ENCODE results near the gene CGREF1. TPM values are rescaled to one million over a fixed set of nuclear protein-coding genes. Genes with fewer than 3 reads are reported as not detected.
A peak's percentile ranks its signal among the peaks of the same experiment; 100 is the strongest.
"Not testable (repeated sequence)": the region's sequence is repeated elsewhere in the genome, so short reads cannot be mapped to it uniquely, and the experiment has no call there.

Gene CGREF1
- total RNA-seq, 1 donor from 2014 or later, result 1.3 TPM

- DNase-seq, result peak; percentile 37
- H3K27me3 Mint-ChIP-seq (ENCODE audit: unreplicated experiment), result peaks cover 14% of the 10 kb centered on the region
- H3K27ac Mint-ChIP-seq (ENCODE audit: unreplicated experiment), result no peak within 1 kb of the TSS
- H3K4me1 Mint-ChIP-seq (ENCODE audit: low read depth, unreplicated experiment), result peaks cover 39% of the 10 kb centered on the region
- peaks cover 11% of the 10 kb centered on the region for H3K36me3 Mint-ChIP-seq (ENCODE audit: unreplicated experiment)
- H3K9me3 Mint-ChIP-seq (ENCODE audit: unreplicated experiment), result peaks cover 11% of the 10 kb centered on the region
- no peak for TF ChIP-seq CTCF (IDR thresholded peaks at IDR 0.05; ENCODE audit: partially characterized antibody, unreplicated experiment)
- H3K4me3 Mint-ChIP-seq (ENCODE audit: unreplicated experiment), result peak within 1 kb of the TSS; percentile 75
Measured at GRCh38 chr2:27078267-27079194, 40.4 kb downstream of the CGREF1 start, which contains the start of gene EMILIN1. Gene EMILIN1, plus strand, starts transcription at chr2:27078615. Its CDS starts 451 bp downstream, at chr2:27079066.

- H3K4me1 Mint-ChIP-seq (ENCODE audit: low read depth, unreplicated experiment), result peaks cover 40% of the 10 kb centered on the region
- peaks cover 11% of the 10 kb centered on the region for H3K36me3 Mint-ChIP-seq (ENCODE audit: unreplicated experiment)
- peaks cover 15% of the 10 kb centered on the region for H3K27me3 Mint-ChIP-seq (ENCODE audit: unreplicated experiment)
- DNase-seq, result no peak
- peaks cover 14% of the 10 kb centered on the region for H3K9me3 Mint-ChIP-seq (ENCODE audit: unreplicated experiment)
- no peak for TF ChIP-seq CTCF (IDR thresholded peaks at IDR 0.05; ENCODE audit: partially characterized antibody, unreplicated experiment)
- no peak overlapping the region for H3K4me3 Mint-ChIP-seq (ENCODE audit: unreplicated experiment)
- H3K27ac Mint-ChIP-seq (ENCODE audit: unreplicated experiment), result peak overlapping the region; percentile 59
Measured at GRCh38 chr2:27077231-27077630, 41.7 kb downstream of the CGREF1 start.

- peaks cover 11% of the 10 kb centered on the region for H3K36me3 Mint-ChIP-seq (ENCODE audit: unreplicated experiment)
- H3K4me1 Mint-ChIP-seq (ENCODE audit: low read depth, unreplicated experiment), result peaks cover 38% of the 10 kb centered on the region
- TF ChIP-seq CTCF (IDR thresholded peaks at IDR 0.05; ENCODE audit: partially characterized antibody, unreplicated experiment), result no peak
- peaks cover 14% of the 10 kb centered on the region for H3K9me3 Mint-ChIP-seq (ENCODE audit: unreplicated experiment)
- no peak overlapping the region for H3K27ac Mint-ChIP-seq (ENCODE audit: unreplicated experiment)
- no peak for DNase-seq
- peak overlapping the region; percentile 35 for H3K4me3 Mint-ChIP-seq (ENCODE audit: unreplicated experiment)
- peaks cover 14% of the 10 kb centered on the region for H3K27me3 Mint-ChIP-seq (ENCODE audit: unreplicated experiment)
Measured at GRCh38 chr2:27076323-27076722, 42.6 kb downstream of the CGREF1 start.

GRCh38 chr2:27075566-27075871, 43.4 kb downstream of the CGREF1 start:
- peaks cover 13% of the 10 kb centered on the region for H3K27me3 Mint-ChIP-seq (ENCODE audit: unreplicated experiment)
- not testable (repeated sequence) for H3K4me3 Mint-ChIP-seq (ENCODE audit: unreplicated experiment); H3K27ac Mint-ChIP-seq (ENCODE audit: unreplicated experiment); H3K36me3 Mint-ChIP-seq (ENCODE audit: unreplicated experiment); DNase-seq
- peaks cover 30% of the 10 kb centered on the region for H3K4me1 Mint-ChIP-seq (ENCODE audit: low read depth, unreplicated experiment)
- peaks cover 16% of the 10 kb centered on the region for H3K9me3 Mint-ChIP-seq (ENCODE audit: unreplicated experiment)

- no peak for DNase-seq
- H3K9me3 Mint-ChIP-seq (ENCODE audit: unreplicated experiment), result peaks cover 12% of the 10 kb centered on the region
- no peak for TF ChIP-seq CTCF (IDR thresholded peaks at IDR 0.05; ENCODE audit: partially characterized antibody, unreplicated experiment)
- H3K4me1 Mint-ChIP-seq (ENCODE audit: low read depth, unreplicated experiment), result peaks cover 31% of the 10 kb centered on the region
- peaks cover 9% of the 10 kb centered on the region for H3K27me3 Mint-ChIP-seq (ENCODE audit: unreplicated experiment)
- H3K4me3 Mint-ChIP-seq (ENCODE audit: unreplicated experiment), result peak overlapping the region; percentile 30
- no peak overlapping the region for H3K27ac Mint-ChIP-seq (ENCODE audit: unreplicated experiment)
- peaks cover 5% of the 10 kb centered on the region for H3K36me3 Mint-ChIP-seq (ENCODE audit: unreplicated experiment)
Measured at GRCh38 chr2:27074738-27075565, 44.0 kb downstream of the CGREF1 start.
